Keratinocyte (primary cell): Measurements from ENCODE around the gene NR6A1. TPM values are rescaled to one million over a fixed set of nuclear protein-coding genes. Genes with fewer than 3 reads are reported as not detected.

Experiments used
- DNase-seq: peaks from one replicate; pipeline ENCODE4 v3.0.0-alpha.2; 2011; ENCODE audit warnings: low read depth, missing footprints, low spot score
- FAIRE-seq: peaks from 2 replicates; lab custom pipeline; 2011; peaks lifted over from hg19 to GRCh38; lab: Jason Lieb, UNC
- H2AFZ ChIP-seq: 2 replicates; pipeline ENCODE4 v1.6.0; 2012; ENCODE audit warnings: low read length, control low read depth, inconsistent platforms; ENCODE audit not compliant: control insufficient read depth
- H3K27ac ChIP-seq: 2 replicates; pipeline ENCODE4 v1.5.1; 2011; ENCODE audit warnings: low read length; ENCODE audit not compliant: control insufficient read depth, insufficient read depth
- H3K27me3 ChIP-seq: 3 replicates; pipeline ENCODE4 v1.6.0; 2011; ENCODE audit warnings: low read length; ENCODE audit not compliant: control insufficient read depth, insufficient read depth; ENCODE audit errors: extremely low read depth
- H3K36me3 ChIP-seq, 2 experiments: 2 replicates in 1 of 2; 3 replicates in 1 of 2; pipeline ENCODE4 v1.5.1; 2011; ENCODE audit warnings: low read length in 2 of 2, mild to moderate bottlenecking in 1 of 2; ENCODE audit not compliant: control insufficient read depth in 2 of 2, insufficient read depth in 2 of 2; ENCODE audit errors: extremely low read depth in 1 of 2
- H3K4me1 ChIP-seq: 3 replicates; pipeline ENCODE4 v1.5.1; 2011; ENCODE audit warnings: low read length; ENCODE audit not compliant: control insufficient read depth, insufficient read depth; ENCODE audit errors: extremely low read depth
- H3K4me2 ChIP-seq: 3 replicates; pipeline ENCODE4 v1.6.0; 2011; ENCODE audit warnings: low read depth, low read length; ENCODE audit not compliant: control insufficient read depth, insufficient read depth; ENCODE audit errors: extremely low read depth
- H3K4me3 ChIP-seq, 3 experiments: fragments of 200-600 bp in 1 of 3; sonication (generic) in 1 of 3; 2 replicates in 2 of 3; 3 replicates in 1 of 3; pipeline ENCODE4 v1.5.1; 2011 to 2016; ENCODE audit warnings: low read length in 3 of 3, mild to moderate bottlenecking in 3 of 3, control low read depth in 2 of 3, inconsistent platforms in 1 of 3, low read depth in 1 of 3, mixed read lengths in 1 of 3, mixed run types in 1 of 3, moderate library complexity in 1 of 3; ENCODE audit not compliant: control insufficient read depth in 2 of 3, insufficient read depth in 2 of 3; ENCODE audit errors: extremely low read depth in 1 of 3
- H3K79me2 ChIP-seq: 2 replicates; pipeline ENCODE4 v1.6.0; 2012; ENCODE audit warnings: low read length; ENCODE audit not compliant: control insufficient read depth, insufficient read depth
- H3K9ac ChIP-seq: 3 replicates; pipeline ENCODE4 v1.6.0; 2011; ENCODE audit warnings: low read length; ENCODE audit not compliant: control insufficient read depth, insufficient read depth; ENCODE audit errors: extremely low read depth
- H3K9me1 ChIP-seq: 3 replicates; pipeline ENCODE4 v1.6.0; 2011; ENCODE audit warnings: low read length; ENCODE audit not compliant: control insufficient read depth, insufficient read depth; ENCODE audit errors: extremely low read depth
- H3K9me3 ChIP-seq: 2 replicates; pipeline ENCODE4 v1.5.1; 2012; ENCODE audit warnings: low read depth, low read length; ENCODE audit not compliant: control insufficient read depth
- H4K20me1 ChIP-seq: 3 replicates; pipeline ENCODE4 v1.6.0; 2011; ENCODE audit warnings: low read length; ENCODE audit not compliant: control insufficient read depth, insufficient read depth; ENCODE audit errors: extremely low read depth
- EZH2 ChIP-seq: IDR thresholded peaks from one replicate; pipeline ENCODE4 v1.6.1; 2012; ENCODE audit warnings: inconsistent platforms, mild to moderate bottlenecking, low read length, moderate library complexity
- dilution Hi-C: fragments of 300-500 bp; cut with MboI; formaldehyde crosslinking; loops from one replicate; pipeline ENCODE4 v1.7.0; 2020; ENCODE audit warnings: low sequenced_read_pairs; ENCODE audit not compliant: extremely low pct_ligation_motif_present
- polyA plus RNA-seq, 5 experiments: library from polyadenylated mRNA; depleted of rRNA in 3 of 5; stranded (reverse) in 3 of 5; stranded (forward) in 1 of 5; unstranded in 1 of 5; fragments of >200 nt; gene quantifications; 1 replicate in 1 of 5; 2 replicates in 3 of 5; 3 replicates in 1 of 5; pipeline versions ENCODE4 v1.2.1 to v1.2.3, GENCODE V29; 2011 to 2012; ENCODE audit warnings: missing spikeins in 2 of 5, low read depth in 1 of 5, low replicate concordance in 1 of 5
- TF ChIP-seq, protein P1 (sequence below), 3 experiments: IDR thresholded peaks in 1 of 3; conservative IDR thresholded peaks in 1 of 3; optimal IDR thresholded peaks in 1 of 3; 2 replicates in 2 of 3; 3 replicates in 1 of 3; pipeline versions ENCODE3 to v1.5.1; 2011; ENCODE audit warnings: low read length in 3 of 3, mild to moderate bottlenecking in 3 of 3, moderate library complexity in 2 of 3, control low read depth in 1 of 3, inconsistent platforms in 1 of 3; ENCODE audit not compliant: insufficient read depth in 2 of 3; ENCODE audit errors: extremely low read depth in 1 of 3

Gene NR6A1
- polyA plus RNA-seq, 1 donor (not counting 4 experiments of a cell fraction or from before 2014, with no cell fraction given), result 1.8 TPM

- dilution Hi-C loops, result no loop called here
- H3K4me3 ChIP-seq, result no peak overlapping the region
- H3K9me1 ChIP-seq, result no peaks in the 10 kb centered on the region
Measured at GRCh38 chr9:124724415-124725067, 46.6 kb downstream of the NR6A1 start.

GRCh38 chr9:124723352-124723751, 47.8 kb downstream of the NR6A1 start:
- Histone ChIP-seq H3K9me1 (no peaks in the 10 kb centered on the region), H4K20me1 (no peaks in the 10 kb centered on the region), H3K9ac (no peak overlapping the region), H3K9me3 (no peaks in the 10 kb centered on the region), H3K4me1 (no peaks in the 10 kb centered on the region), H3K79me2 (no peaks in the 10 kb centered on the region), H2AFZ (no peak overlapping the region), H3K27me3 (no peaks in the 10 kb centered on the region), H3K36me3 (no peaks in the 10 kb centered on the region), H3K4me2 (no peak overlapping the region), H3K27ac (no peak overlapping the region), H3K4me3 (no peak overlapping the region)
- no peak for FAIRE-seq
- dilution Hi-C loops, result no loop called here
- TF ChIP-seq EZH2, result no peak
- TF ChIP-seq, protein P1, sequence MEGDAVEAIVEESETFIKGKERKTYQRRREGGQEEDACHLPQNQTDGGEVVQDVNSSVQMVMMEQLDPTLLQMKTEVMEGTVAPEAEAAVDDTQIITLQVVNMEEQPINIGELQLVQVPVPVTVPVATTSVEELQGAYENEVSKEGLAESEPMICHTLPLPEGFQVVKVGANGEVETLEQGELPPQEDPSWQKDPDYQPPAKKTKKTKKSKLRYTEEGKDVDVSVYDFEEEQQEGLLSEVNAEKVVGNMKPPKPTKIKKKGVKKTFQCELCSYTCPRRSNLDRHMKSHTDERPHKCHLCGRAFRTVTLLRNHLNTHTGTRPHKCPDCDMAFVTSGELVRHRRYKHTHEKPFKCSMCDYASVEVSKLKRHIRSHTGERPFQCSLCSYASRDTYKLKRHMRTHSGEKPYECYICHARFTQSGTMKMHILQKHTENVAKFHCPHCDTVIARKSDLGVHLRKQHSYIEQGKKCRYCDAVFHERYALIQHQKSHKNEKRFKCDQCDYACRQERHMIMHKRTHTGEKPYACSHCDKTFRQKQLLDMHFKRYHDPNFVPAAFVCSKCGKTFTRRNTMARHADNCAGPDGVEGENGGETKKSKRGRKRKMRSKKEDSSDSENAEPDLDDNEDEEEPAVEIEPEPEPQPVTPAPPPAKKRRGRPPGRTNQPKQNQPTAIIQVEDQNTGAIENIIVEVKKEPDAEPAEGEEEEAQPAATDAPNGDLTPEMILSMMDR (optimal IDR thresholded peaks at IDR 0.05 in 1 of 3, IDR thresholded peaks at IDR 0.05 in 1 of 3, conservative IDR thresholded peaks at IDR 0.05 in 1 of 3; ENCODE audit: extremely low read depth in 1 of 3, insufficient read depth in 2 of 3, low read length in 3 of 3), result no peak
- no peak for DNase-seq

More at GRCh38 chr9:124724415-124725067, 46.6 kb downstream of the NR6A1 start:
- Histone ChIP-seq H2AFZ (no peak overlapping the region), H3K9ac (no peak overlapping the region), H3K27me3 (no peaks in the 10 kb centered on the region), H3K4me2 (no peak overlapping the region), H3K27ac (no peak overlapping the region), H3K4me1 (no peaks in the 10 kb centered on the region), H3K79me2 (no peaks in the 10 kb centered on the region), H4K20me1 (no peaks in the 10 kb centered on the region), H3K9me3 (no peaks in the 10 kb centered on the region), H3K36me3 (no peaks in the 10 kb centered on the region)
- FAIRE-seq, result no peak
- DNase-seq, result no peak
- no peak for TF ChIP-seq EZH2
- TF ChIP-seq, protein P1 (optimal IDR thresholded peaks at IDR 0.05 in 1 of 3, IDR thresholded peaks at IDR 0.05 in 1 of 3, conservative IDR thresholded peaks at IDR 0.05 in 1 of 3; ENCODE audit: extremely low read depth in 1 of 3, insufficient read depth in 2 of 3, low read length in 3 of 3), result no peak
